Caco-2 (cell line): Measurements from ENCODE around the gene POMC. TPM values are rescaled to one million over a fixed set of nuclear protein-coding genes. Genes with fewer than 3 reads are reported as not detected.
"Not testable (repeated sequence)": the region's sequence is repeated elsewhere in the genome, so short reads cannot be mapped to it uniquely, and the experiment has no call there.

Source experiments
- BruUV-seq: library from RNA; stranded (reverse); fragments of 400-500 nt; replicated peaks from 2 replicates; lab custom pipeline; 2021; lab: Mats Ljungman, UMichigan
- CTCF ChIA-PET: fragments of 300-600 bp; sonication (Branson Sonifier 250); formaldehyde crosslinking; loops from one replicate; lab custom pipeline; 2022; ENCODE audit warnings: antibody characterized with exemption; lab: Charles Lee
- POLR2A ChIA-PET: fragments of 300-600 bp; sonication (Branson Sonifier 250); formaldehyde crosslinking; loops from one replicate; lab custom pipeline; 2022; ENCODE audit warnings: antibody characterized with exemption; lab: Charles Lee
- DNase-seq, 2 experiments: peaks; one replicate each; pipeline versions ENCODE4 v3.0.0 to v3.0.0-alpha.2; 2020 to 2022
- H3K27me3 ChIP-seq: replicated peaks from 2 replicates; pipeline ENCODE4 v1.6.0; 2011; ENCODE audit warnings: low read length; ENCODE audit not compliant: control insufficient read depth, insufficient read depth
- H3K36me3 ChIP-seq: 2 replicates; pipeline ENCODE4 v1.5.1; 2011; ENCODE audit warnings: low read length; ENCODE audit not compliant: control insufficient read depth, insufficient read depth
- H3K4me1 ChIP-seq: fragments of 250-450 bp; sonication (Bioruptor Pico); 2 replicates; pipeline ENCODE4 v1.5.1; 2020; ENCODE audit warnings: mild to moderate bottlenecking
- H3K4me3 ChIP-seq: 2 replicates; pipeline ENCODE4 v1.5.1; 2011; ENCODE audit warnings: low read depth, mild to moderate bottlenecking, control low read depth, low read length
- H3K9me3 ChIP-seq: fragments of 250-450 bp; sonication (Bioruptor Pico); 2 replicates; pipeline ENCODE4 v1.5.1; 2020; ENCODE audit warnings: mild to moderate bottlenecking, moderate library complexity
- H3K27ac Mint-ChIP-seq: one replicate; pipeline ENCODE4 v1.8.0; 2022; ENCODE audit warnings: mixed read lengths; ENCODE audit not compliant: unreplicated experiment
- H3K27me3 Mint-ChIP-seq: one replicate; pipeline ENCODE4 v1.8.0; 2022; ENCODE audit warnings: mixed read lengths; ENCODE audit not compliant: insufficient read depth, unreplicated experiment
- H3K36me3 Mint-ChIP-seq: one replicate; pipeline ENCODE4 v1.8.0; 2022; ENCODE audit warnings: mild to moderate bottlenecking, mixed read lengths; ENCODE audit not compliant: insufficient read depth, unreplicated experiment
- H3K4me1 Mint-ChIP-seq: one replicate; pipeline ENCODE4 v1.8.0; 2022; ENCODE audit warnings: low read depth, mixed read lengths; ENCODE audit not compliant: unreplicated experiment
- H3K4me3 Mint-ChIP-seq: one replicate; pipeline ENCODE4 v1.8.0; 2022; ENCODE audit warnings: mild to moderate bottlenecking, moderate library complexity, mixed read lengths; ENCODE audit not compliant: unreplicated experiment
- H3K9me3 Mint-ChIP-seq: one replicate; pipeline ENCODE4 v1.8.0; 2022; ENCODE audit warnings: mixed read lengths; ENCODE audit not compliant: unreplicated experiment
- intact Hi-C: fragments of 100-400 bp; cut with micrococcal nuclease; formaldehyde crosslinking; loops from one replicate; pipeline ENCODE4 v1.10.0; 2022; ENCODE audit not compliant: unreplicated experiment
- total RNA-seq: library from RNA; stranded (reverse); gene quantifications from 2 replicates; pipeline ENCODE4 v1.2.3, GENCODE V29; 2022
- TF ChIP-seq, protein P1 (sequence below), 2 experiments: fragments of 200-600 bp in 1 of 2; IDR thresholded peaks; 1 replicate in 1 of 2; 2 replicates in 1 of 2; pipeline versions ENCODE4 v1.5.1 to v1.8.0; 2011 to 2022; ENCODE audit warnings: antibody characterized with exemption in 1 of 2, control low read depth in 1 of 2, inconsistent platforms in 1 of 2, low read depth in 1 of 2, low read length in 1 of 2, mild to moderate bottlenecking in 1 of 2, moderate library complexity in 1 of 2; ENCODE audit not compliant: insufficient read depth in 1 of 2, severe bottlenecking in 1 of 2, unreplicated experiment in 1 of 2

Gene POMC
- total RNA-seq, 1 experiment from 2014 or later: 14.9 TPM

DNA sequence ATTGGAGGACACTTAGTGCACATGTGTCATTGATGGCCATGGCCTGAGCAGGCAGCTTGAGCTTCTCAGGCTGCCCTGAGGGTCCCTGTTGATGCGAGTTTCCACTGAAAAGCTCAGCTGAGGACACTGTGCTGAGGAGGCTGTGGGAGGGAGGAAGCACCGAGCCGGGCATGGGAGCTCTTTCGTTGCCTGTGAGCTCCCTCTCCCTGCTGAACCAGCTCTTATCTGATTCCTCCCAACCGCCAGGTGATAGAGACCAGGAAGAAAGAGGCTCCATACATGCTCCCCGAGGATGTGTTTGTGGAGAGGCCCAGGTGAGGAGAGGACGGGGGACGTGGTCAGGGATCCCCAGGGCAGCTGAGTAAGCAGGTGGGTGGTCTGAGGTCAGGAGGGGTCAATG, 27.3 kb downstream of the POMC start:
- POLR2A ChIA-PET: no interaction called here
- no peaks in the 10 kb centered on the region for H3K36me3 Mint-ChIP-seq
- TF ChIP-seq, protein P1, sequence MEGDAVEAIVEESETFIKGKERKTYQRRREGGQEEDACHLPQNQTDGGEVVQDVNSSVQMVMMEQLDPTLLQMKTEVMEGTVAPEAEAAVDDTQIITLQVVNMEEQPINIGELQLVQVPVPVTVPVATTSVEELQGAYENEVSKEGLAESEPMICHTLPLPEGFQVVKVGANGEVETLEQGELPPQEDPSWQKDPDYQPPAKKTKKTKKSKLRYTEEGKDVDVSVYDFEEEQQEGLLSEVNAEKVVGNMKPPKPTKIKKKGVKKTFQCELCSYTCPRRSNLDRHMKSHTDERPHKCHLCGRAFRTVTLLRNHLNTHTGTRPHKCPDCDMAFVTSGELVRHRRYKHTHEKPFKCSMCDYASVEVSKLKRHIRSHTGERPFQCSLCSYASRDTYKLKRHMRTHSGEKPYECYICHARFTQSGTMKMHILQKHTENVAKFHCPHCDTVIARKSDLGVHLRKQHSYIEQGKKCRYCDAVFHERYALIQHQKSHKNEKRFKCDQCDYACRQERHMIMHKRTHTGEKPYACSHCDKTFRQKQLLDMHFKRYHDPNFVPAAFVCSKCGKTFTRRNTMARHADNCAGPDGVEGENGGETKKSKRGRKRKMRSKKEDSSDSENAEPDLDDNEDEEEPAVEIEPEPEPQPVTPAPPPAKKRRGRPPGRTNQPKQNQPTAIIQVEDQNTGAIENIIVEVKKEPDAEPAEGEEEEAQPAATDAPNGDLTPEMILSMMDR (IDR thresholded peaks at IDR 0.05; ENCODE audit: insufficient read depth in 1 of 2, low read depth in 1 of 2, low read length in 1 of 2, severe bottlenecking in 1 of 2, unreplicated experiment in 1 of 2): no peak
- no peaks in the 10 kb centered on the region for H3K36me3 ChIP-seq
- CTCF ChIA-PET: interaction anchor here (0.7 to 0.8 kb wide), 3 partner anchors 9 to 165 kb away, joined by 3 to 5 read pairs (median 4); no protein-coding TSS in a partner anchor
- H3K4me3 Mint-ChIP-seq: no peak overlapping the region
- no peak overlapping the region for H3K27ac Mint-ChIP-seq
- no TSS peak for BruUV-seq
- H3K4me3 ChIP-seq: no peak overlapping the region
- no peaks in the 10 kb centered on the region for H3K9me3 ChIP-seq
- H3K4me1 Mint-ChIP-seq: no peaks in the 10 kb centered on the region
- peaks cover 16% of the 10 kb centered on the region for H3K4me1 ChIP-seq
- H3K9me3 Mint-ChIP-seq: no peaks in the 10 kb centered on the region
- no peaks in the 10 kb centered on the region for H3K27me3 Mint-ChIP-seq
- DNase-seq: no peak
- intact Hi-C loops: loop anchor here (2.0 kb wide), 1 partner anchor 56 kb away; no protein-coding TSS in a partner anchor
- H3K27me3 ChIP-seq: no peaks in the 10 kb centered on the region

DNA sequence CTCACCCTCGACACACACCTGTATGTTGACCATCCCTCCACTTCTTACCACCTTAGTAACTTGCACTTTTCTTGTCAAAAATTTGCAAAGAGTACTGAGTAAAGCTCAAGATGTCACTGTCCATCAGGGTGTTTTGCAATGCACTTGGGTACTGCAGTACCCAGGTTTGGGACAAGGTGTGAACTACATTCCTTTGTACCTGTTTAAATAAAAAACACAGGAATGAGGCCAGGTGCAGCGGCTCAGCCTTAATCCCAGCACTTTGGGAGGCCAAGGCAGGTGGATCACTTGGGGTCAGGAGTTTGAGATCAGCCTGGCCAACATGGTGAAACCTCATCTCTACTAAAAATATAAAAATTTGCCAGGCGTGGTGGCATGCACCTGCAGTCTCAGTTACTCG, 27.8 kb downstream of the POMC start:
- H3K27ac Mint-ChIP-seq, BruUV-seq, POLR2A ChIA-PET, H3K27me3 ChIP-seq, H3K27me3 Mint-ChIP-seq, H3K4me3 Mint-ChIP-seq, H3K4me3 ChIP-seq, H3K36me3 ChIP-seq, H3K36me3 Mint-ChIP-seq, H3K9me3 Mint-ChIP-seq, H3K9me3 ChIP-seq, H3K4me1 Mint-ChIP-seq: not testable (repeated sequence)
- peak; percentile 46 to 61 for DNase-seq
- intact Hi-C loops: loop anchor here (2.0 kb wide), 1 partner anchor 56 kb away; no protein-coding TSS in a partner anchor
- CTCF ChIA-PET: interaction anchor here (0.7 to 0.8 kb wide), 2 partner anchors 9 to 165 kb away, joined by 3 to 4 read pairs; no protein-coding TSS in a partner anchor
- peaks cover 16% of the 10 kb centered on the region for H3K4me1 ChIP-seq

GRCh38 chr2:25132693-25133092, 35.7 kb downstream of the POMC start:
- Mint-ChIP-seq H3K9me3 (no peaks in the 10 kb centered on the region), H3K27ac (peak overlapping the region; percentile 49), H3K4me3 (peak overlapping the region; percentile 76), H3K27me3 (no peaks in the 10 kb centered on the region), H3K4me1 (peaks cover 20% of the 10 kb centered on the region), H3K36me3 (no peaks in the 10 kb centered on the region)
- peaks cover 16% of the 10 kb centered on the region for H3K4me1 ChIP-seq
- no TSS peak for BruUV-seq
- CTCF ChIA-PET: interaction anchor here (1.0 kb wide), 2 partner anchors 157 to 160 kb away, joined by 6 to 8 read pairs; no protein-coding TSS in a partner anchor
- DNase-seq: no peak
- peak overlapping the region; percentile 27 for H3K4me3 ChIP-seq
- H3K9me3 ChIP-seq: no peaks in the 10 kb centered on the region
- POLR2A ChIA-PET: no interaction called here
- TF ChIP-seq, protein P1 (IDR thresholded peaks at IDR 0.05; ENCODE audit: insufficient read depth in 1 of 2, low read depth in 1 of 2, low read length in 1 of 2, severe bottlenecking in 1 of 2, unreplicated experiment in 1 of 2): no peak
- intact Hi-C loops: loop anchor here (1.0 kb wide), 2 partner anchors 36 to 64 kb away; partner anchors contain the start of gene POMC
- no peaks in the 10 kb centered on the region for H3K27me3 ChIP-seq
- no peaks in the 10 kb centered on the region for H3K36me3 ChIP-seq
